A549 (cell line): ENCODE data around the gene KCNN3. TPM values are rescaled to one million over a fixed set of nuclear protein-coding genes. Genes with fewer than 3 reads are reported as not detected.

Experiments
- ATAC-seq, 2 experiments: fragments of 200-7000 bp in 1 of 2; fragments of >200 bp in 1 of 2; cut with Nextera tagmentation in 1 of 2; cut with Tn5 transposase in 1 of 2; 3 replicates each; pipeline versions ENCODE4 v1.8.0 to v1.9.1; 2018 to 2020; ENCODE audit warnings: mild to moderate bottlenecking in 1 of 2, moderate library complexity in 1 of 2
- CTCF ChIA-PET: fragments of 300-600 bp; sonication (Branson Sonifier 250); formaldehyde crosslinking; extraction: SDS; loops from one replicate; lab custom pipeline; 2021; ENCODE audit warnings: antibody characterized with exemption, inconsistent platforms; lab: Yijun Ruan, JAX
- POLR2A ChIA-PET: fragments of 350-600 bp; formaldehyde crosslinking; extraction: SDS; loops from one replicate; lab custom pipeline; 2021; ENCODE audit warnings: antibody characterized with exemption, inconsistent platforms; lab: Yijun Ruan, JAX
- DNase-seq, 2 experiments: peaks; one replicate each; pipeline versions ENCODE4 v3.0.0 to v3.0.0-alpha.2; 2011 to 2016; ENCODE audit warnings: low read depth in 1 of 2, low spot score in 1 of 2
- FAIRE-seq: peaks from 2 replicates; lab custom pipeline; 2011; peaks lifted over from hg19 to GRCh38; lab: Jason Lieb, UNC
- H3K27ac ChIP-seq, 2 experiments: fragments of >200 bp; sonication (Bioruptor Twin); formaldehyde crosslinking; 3 replicates each; pipeline ENCODE4 v1.5.1; 2016 to 2017
- H3K4me1 ChIP-seq: fragments of >200 bp; sonication (Bioruptor Twin); formaldehyde crosslinking; 3 replicates; pipeline ENCODE4 v1.6.1; 2016
- H3K4me2 ChIP-seq: fragments of >200 bp; sonication (Bioruptor Twin); formaldehyde crosslinking; 3 replicates; pipeline ENCODE4 v1.6.1; 2016
- H3K4me3 ChIP-seq: fragments of >200 bp; sonication (Bioruptor Twin); formaldehyde crosslinking; 3 replicates; pipeline ENCODE4 v1.5.1; 2016
- H3K9me3 ChIP-seq: fragments of >200 bp; sonication (Bioruptor Twin); formaldehyde crosslinking; 3 replicates; pipeline ENCODE4 v1.6.1; 2016
- CEBPB ChIP-seq, 2 experiments: fragments of >200 bp in 1 of 2; sonication (Bioruptor Twin) in 1 of 2; formaldehyde crosslinking in 1 of 2; IDR thresholded peaks; 2 replicates each; pipeline ENCODE4 v1.6.1; 2012 to 2016
- CHD4 ChIP-seq: fragments of 200-600 bp; sonication (generic); IDR thresholded peaks from 2 replicates; pipeline ENCODE4 v1.6.1; 2016; ENCODE audit warnings: antibody characterized with exemption, mild to moderate bottlenecking, borderline replicate concordance
- EHMT2 ChIP-seq: fragments of 200-600 bp; sonication (generic); IDR thresholded peaks from 2 replicates; pipeline ENCODE4 v1.6.1; 2016; ENCODE audit warnings: antibody characterized with exemption, low read depth, mild to moderate bottlenecking, moderate library complexity
- EP300 ChIP-seq, 2 experiments: fragments of >200 bp; sonication (Bioruptor Twin); formaldehyde crosslinking; IDR thresholded peaks; 2 replicates in 1 of 2; 3 replicates in 1 of 2; pipeline ENCODE4 v1.6.1; 2016 to 2017
- ESRRA ChIP-seq: fragments of 150-350 bp; IDR thresholded peaks from 2 replicates; pipeline ENCODE4 v1.6.1; 2014; ENCODE audit warnings: mild to moderate bottlenecking, low read length, borderline replicate concordance
- FOSL2 ChIP-seq, 2 experiments: fragments of 450-650 bp in 1 of 2; fragments of >200 bp in 1 of 2; sonication (Bioruptor Twin) in 1 of 2; formaldehyde crosslinking; IDR thresholded peaks; 2 replicates each; pipeline versions ENCODE4 v1.5.0 to v1.6.1; 2016 to 2020; ENCODE audit warnings: mild to moderate bottlenecking in 1 of 2, moderate library complexity in 1 of 2
- HDAC2 ChIP-seq: fragments of 200-600 bp; sonication (generic); IDR thresholded peaks from 2 replicates; pipeline ENCODE4 v1.6.1; 2016
- HEYL ChIP-seq: fragments of 250-450 bp; sonication (Bioruptor Pico); IDR thresholded peaks from 2 replicates; pipeline ENCODE4 v1.8.0; 2021; ENCODE audit warnings: mild to moderate bottlenecking, moderate library complexity
- HOXA7 ChIP-seq: fragments of 250-450 bp; sonication (Bioruptor Pico); IDR thresholded peaks from 2 replicates; pipeline ENCODE4 v1.5.0; 2020; ENCODE audit warnings: mild to moderate bottlenecking, moderate library complexity
- JUNB ChIP-seq: fragments of >200 bp; sonication (Bioruptor Twin); formaldehyde crosslinking; IDR thresholded peaks from 2 replicates; pipeline ENCODE4 v1.6.1; 2016
- MAFK ChIP-seq: fragments of 450-650 bp; IDR thresholded peaks from 2 replicates; pipeline ENCODE4 v1.6.1; 2014; ENCODE audit not compliant: partially characterized antibody
- MYC ChIP-seq: IDR thresholded peaks from 2 replicates; pipeline ENCODE4 v1.6.1; 2012; ENCODE audit warnings: mild to moderate bottlenecking, inconsistent platforms, low read length, improper control_type of control experiment, borderline replicate concordance
- NPAS2 ChIP-seq: fragments of 250-450 bp; sonication (Bioruptor Pico); IDR thresholded peaks from 2 replicates; pipeline ENCODE4 v1.8.0; 2022; ENCODE audit warnings: mild to moderate bottlenecking, moderate library complexity, borderline replicate concordance
- RFX5 ChIP-seq: fragments of 450-650 bp; IDR thresholded peaks from 2 replicates; pipeline ENCODE4 v1.7.1; 2014; ENCODE audit warnings: antibody characterized with exemption, mild to moderate bottlenecking, moderate library complexity
- RNF2 ChIP-seq: fragments of 200-600 bp; sonication (generic); IDR thresholded peaks from 2 replicates; pipeline ENCODE4 v1.6.1; 2016; ENCODE audit warnings: low read depth, mild to moderate bottlenecking, antibody characterized with exemption, moderate library complexity, borderline replicate concordance
- SREBF2 ChIP-seq: fragments of 450-650 bp; IDR thresholded peaks from 2 replicates; pipeline ENCODE4 v1.6.1; 2014; ENCODE audit warnings: mild to moderate bottlenecking, moderate library complexity
- TFCP2L1 ChIP-seq: fragments of 250-450 bp; sonication (Bioruptor Pico); IDR thresholded peaks from 2 replicates; pipeline ENCODE4 v1.5.0; 2021; ENCODE audit warnings: mild to moderate bottlenecking
- TP53 ChIP-seq: fragments of 250-450 bp; sonication (Bioruptor Pico); IDR thresholded peaks from 2 replicates; pipeline ENCODE4 v1.5.0; 2021; ENCODE audit warnings: mild to moderate bottlenecking, moderate library complexity
- ZC3H11A ChIP-seq: fragments of 450-650 bp; IDR thresholded peaks from 2 replicates; pipeline ENCODE4 v1.6.1; 2014; ENCODE audit warnings: antibody characterized with exemption, mild to moderate bottlenecking
- ZSCAN20 ChIP-seq: fragments of 250-450 bp; sonication (Bioruptor Pico); IDR thresholded peaks from 2 replicates; pipeline ENCODE4 v1.8.0; 2022; ENCODE audit warnings: mild to moderate bottlenecking, moderate library complexity
- WGBS: methylation state at CpG from one replicate; pipeline ENCODE4 v1.1.6; 2017; ENCODE audit errors: missing lambda C conversion rate; 5-methylcytosine and 5-hydroxymethylcytosine counted together
- polyA plus RNA-seq, 4 experiments: library from polyadenylated mRNA; depleted of rRNA in 3 of 4; stranded (reverse); fragments of >200 nt; fragmentation: RNase III in 1 of 4; extraction: RNeasy Plus Mini Kit Qiagen cat#74134 plus additional on column Dnase treatment in 1 of 4; gene quantifications; 2 replicates in 3 of 4; 3 replicates in 1 of 4; pipeline ENCODE4 v1.2.3, GENCODE V29; 2011 to 2017
- TF ChIP-seq, protein P1 (sequence below): fragments of >200 bp; sonication (Bioruptor Twin); formaldehyde crosslinking; IDR thresholded peaks from 2 replicates; pipeline ENCODE4 v1.6.1; 2016
- TF ChIP-seq, protein P2 (sequence below): fragments of >200 bp; sonication (Bioruptor Twin); formaldehyde crosslinking; IDR thresholded peaks from 3 replicates; pipeline ENCODE4 v1.5.1; 2016
- TF ChIP-seq, protein P3 (sequence below): fragments of >200 bp; sonication (Bioruptor Twin); formaldehyde crosslinking; IDR thresholded peaks from 3 replicates; pipeline ENCODE4 v1.6.1; 2016
- TF ChIP-seq, protein P4 (sequence below): IDR thresholded peaks from 2 replicates; pipeline ENCODE4 v1.6.1; 2012
- TF ChIP-seq, protein P5 (sequence below): IDR thresholded peaks from 2 replicates; pipeline ENCODE4 v1.6.1; 2012
- TF ChIP-seq, protein P6 (sequence below): fragments of 250-450 bp; sonication (Bioruptor Pico); IDR thresholded peaks from 2 replicates; pipeline ENCODE4 v1.5.0; 2020; ENCODE audit warnings: low read depth, mild to moderate bottlenecking, moderate library complexity
- TF ChIP-seq, protein P7 (sequence below): fragments of 200-600 bp; sonication (generic); IDR thresholded peaks from 2 replicates; pipeline ENCODE4 v1.6.1; 2016; ENCODE audit warnings: antibody characterized with exemption, mild to moderate bottlenecking, moderate library complexity

KCNN3 gene
- polyA plus RNA-seq, 2 of the 4 experiments (the other 2 are of a cell fraction), result 0.01 to 0.03 TPM

DNA sequence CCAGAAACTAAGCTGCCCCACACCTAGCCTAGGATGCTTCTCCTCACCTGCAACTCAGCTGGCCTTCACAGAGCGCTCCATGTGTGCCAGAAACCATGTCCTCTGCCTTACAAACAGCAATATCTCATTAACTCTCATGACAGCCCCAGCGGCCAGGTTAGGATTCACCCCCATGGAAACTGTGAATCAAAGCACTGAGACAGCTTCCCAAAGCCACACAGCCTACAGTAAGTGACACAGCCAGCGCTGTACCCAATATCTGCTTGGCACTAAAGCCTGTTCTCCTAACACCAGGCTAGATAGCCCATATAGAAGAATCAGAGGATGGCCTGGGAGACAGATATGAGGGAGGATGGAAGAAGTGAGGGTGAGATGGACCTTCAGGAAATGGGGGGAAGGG lies 13.5 kb downstream of the KCNN3 start:
- POLR2A ChIA-PET, result no interaction called here
- TF ChIP-seq MAFK (no peak), NPAS2 (no peak), RNF2 (no peak), ESRRA (no peak), ZSCAN20 (CRISPR knock-in tag) (no peak), HDAC2 (no peak), HEYL (CRISPR knock-in tag) (no peak), RFX5 (no peak), TP53 (CRISPR knock-in tag) (no peak)
- TF ChIP-seq, protein P1, sequence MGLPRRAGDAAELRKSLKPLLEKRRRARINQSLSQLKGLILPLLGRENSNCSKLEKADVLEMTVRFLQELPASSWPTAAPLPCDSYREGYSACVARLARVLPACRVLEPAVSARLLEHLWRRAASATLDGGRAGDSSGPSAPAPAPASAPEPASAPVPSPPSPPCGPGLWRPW, result no peak
- no peak for DNase-seq

DNA sequence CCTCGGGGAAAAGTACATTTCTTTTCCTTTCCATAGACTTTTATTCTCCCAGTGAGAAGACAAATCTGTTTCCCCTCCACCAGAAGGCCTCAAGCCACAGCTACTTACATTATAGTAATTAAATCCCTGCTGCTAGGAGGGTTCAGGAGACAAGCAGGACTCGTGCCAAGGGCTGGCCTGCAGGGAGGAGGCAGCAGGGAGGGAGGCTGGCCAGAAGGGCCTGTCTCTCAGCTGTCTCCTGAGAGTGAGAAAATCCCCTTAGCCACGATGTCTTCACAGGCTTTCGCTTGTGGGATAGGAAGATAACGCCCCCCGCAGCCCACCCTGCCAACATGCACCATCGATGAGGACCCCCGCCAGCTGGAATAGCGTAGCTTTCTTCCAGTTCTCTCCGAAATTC lies 14.0 kb downstream of the KCNN3 start:
- no peaks in the 10 kb centered on the region for H3K4me1 ChIP-seq
- H3K9me3 ChIP-seq, result no peaks in the 10 kb centered on the region
- no peak overlapping the region for H3K27ac ChIP-seq
- no peak for TF ChIP-seq CHD4
- TF ChIP-seq, protein P2, sequence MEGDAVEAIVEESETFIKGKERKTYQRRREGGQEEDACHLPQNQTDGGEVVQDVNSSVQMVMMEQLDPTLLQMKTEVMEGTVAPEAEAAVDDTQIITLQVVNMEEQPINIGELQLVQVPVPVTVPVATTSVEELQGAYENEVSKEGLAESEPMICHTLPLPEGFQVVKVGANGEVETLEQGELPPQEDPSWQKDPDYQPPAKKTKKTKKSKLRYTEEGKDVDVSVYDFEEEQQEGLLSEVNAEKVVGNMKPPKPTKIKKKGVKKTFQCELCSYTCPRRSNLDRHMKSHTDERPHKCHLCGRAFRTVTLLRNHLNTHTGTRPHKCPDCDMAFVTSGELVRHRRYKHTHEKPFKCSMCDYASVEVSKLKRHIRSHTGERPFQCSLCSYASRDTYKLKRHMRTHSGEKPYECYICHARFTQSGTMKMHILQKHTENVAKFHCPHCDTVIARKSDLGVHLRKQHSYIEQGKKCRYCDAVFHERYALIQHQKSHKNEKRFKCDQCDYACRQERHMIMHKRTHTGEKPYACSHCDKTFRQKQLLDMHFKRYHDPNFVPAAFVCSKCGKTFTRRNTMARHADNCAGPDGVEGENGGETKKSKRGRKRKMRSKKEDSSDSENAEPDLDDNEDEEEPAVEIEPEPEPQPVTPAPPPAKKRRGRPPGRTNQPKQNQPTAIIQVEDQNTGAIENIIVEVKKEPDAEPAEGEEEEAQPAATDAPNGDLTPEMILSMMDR, result no peak
- no peak for TF ChIP-seq NPAS2
- no peak for TF ChIP-seq ZC3H11A
- TF ChIP-seq, protein P3, sequence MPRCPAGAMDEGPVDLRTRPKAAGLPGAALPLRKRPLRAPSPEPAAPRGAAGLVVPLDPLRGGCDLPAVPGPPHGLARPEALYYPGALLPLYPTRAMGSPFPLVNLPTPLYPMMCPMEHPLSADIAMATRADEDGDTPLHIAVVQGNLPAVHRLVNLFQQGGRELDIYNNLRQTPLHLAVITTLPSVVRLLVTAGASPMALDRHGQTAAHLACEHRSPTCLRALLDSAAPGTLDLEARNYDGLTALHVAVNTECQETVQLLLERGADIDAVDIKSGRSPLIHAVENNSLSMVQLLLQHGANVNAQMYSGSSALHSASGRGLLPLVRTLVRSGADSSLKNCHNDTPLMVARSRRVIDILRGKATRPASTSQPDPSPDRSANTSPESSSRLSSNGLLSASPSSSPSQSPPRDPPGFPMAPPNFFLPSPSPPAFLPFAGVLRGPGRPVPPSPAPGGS, result no peak
- TF ChIP-seq, protein P4, sequence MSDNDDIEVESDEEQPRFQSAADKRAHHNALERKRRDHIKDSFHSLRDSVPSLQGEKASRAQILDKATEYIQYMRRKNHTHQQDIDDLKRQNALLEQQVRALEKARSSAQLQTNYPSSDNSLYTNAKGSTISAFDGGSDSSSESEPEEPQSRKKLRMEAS, result no peak
- no peak for TF ChIP-seq EHMT2
- no peak for TF ChIP-seq EP300 (IDR thresholded peaks at IDR 0.05)
- TF ChIP-seq FOSL2 (IDR thresholded peaks at IDR 0.05), result no peak
- TF ChIP-seq FOSL2 (CRISPR knock-in tag; IDR thresholded peaks at IDR 0.05), result no peak
- TF ChIP-seq, protein P5, sequence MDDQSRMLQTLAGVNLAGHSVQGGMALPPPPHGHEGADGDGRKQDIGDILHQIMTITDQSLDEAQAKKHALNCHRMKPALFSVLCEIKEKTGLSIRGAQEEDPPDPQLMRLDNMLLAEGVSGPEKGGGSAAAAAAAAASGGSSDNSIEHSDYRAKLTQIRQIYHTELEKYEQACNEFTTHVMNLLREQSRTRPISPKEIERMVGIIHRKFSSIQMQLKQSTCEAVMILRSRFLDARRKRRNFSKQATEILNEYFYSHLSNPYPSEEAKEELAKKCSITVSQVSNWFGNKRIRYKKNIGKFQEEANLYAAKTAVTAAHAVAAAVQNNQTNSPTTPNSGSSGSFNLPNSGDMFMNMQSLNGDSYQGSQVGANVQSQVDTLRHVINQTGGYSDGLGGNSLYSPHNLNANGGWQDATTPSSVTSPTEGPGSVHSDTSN, result no peak
- TF ChIP-seq HOXA7 (CRISPR knock-in tag), result no peak
- TF ChIP-seq, protein P6, sequence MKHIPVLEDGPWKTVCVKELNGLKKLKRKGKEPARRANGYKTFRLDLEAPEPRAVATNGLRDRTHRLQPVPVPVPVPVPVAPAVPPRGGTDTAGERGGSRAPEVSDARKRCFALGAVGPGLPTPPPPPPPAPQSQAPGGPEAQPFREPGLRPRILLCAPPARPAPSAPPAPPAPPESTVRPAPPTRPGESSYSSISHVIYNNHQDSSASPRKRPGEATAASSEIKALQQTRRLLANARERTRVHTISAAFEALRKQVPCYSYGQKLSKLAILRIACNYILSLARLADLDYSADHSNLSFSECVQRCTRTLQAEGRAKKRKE, result no peak
- TF ChIP-seq, protein P7, sequence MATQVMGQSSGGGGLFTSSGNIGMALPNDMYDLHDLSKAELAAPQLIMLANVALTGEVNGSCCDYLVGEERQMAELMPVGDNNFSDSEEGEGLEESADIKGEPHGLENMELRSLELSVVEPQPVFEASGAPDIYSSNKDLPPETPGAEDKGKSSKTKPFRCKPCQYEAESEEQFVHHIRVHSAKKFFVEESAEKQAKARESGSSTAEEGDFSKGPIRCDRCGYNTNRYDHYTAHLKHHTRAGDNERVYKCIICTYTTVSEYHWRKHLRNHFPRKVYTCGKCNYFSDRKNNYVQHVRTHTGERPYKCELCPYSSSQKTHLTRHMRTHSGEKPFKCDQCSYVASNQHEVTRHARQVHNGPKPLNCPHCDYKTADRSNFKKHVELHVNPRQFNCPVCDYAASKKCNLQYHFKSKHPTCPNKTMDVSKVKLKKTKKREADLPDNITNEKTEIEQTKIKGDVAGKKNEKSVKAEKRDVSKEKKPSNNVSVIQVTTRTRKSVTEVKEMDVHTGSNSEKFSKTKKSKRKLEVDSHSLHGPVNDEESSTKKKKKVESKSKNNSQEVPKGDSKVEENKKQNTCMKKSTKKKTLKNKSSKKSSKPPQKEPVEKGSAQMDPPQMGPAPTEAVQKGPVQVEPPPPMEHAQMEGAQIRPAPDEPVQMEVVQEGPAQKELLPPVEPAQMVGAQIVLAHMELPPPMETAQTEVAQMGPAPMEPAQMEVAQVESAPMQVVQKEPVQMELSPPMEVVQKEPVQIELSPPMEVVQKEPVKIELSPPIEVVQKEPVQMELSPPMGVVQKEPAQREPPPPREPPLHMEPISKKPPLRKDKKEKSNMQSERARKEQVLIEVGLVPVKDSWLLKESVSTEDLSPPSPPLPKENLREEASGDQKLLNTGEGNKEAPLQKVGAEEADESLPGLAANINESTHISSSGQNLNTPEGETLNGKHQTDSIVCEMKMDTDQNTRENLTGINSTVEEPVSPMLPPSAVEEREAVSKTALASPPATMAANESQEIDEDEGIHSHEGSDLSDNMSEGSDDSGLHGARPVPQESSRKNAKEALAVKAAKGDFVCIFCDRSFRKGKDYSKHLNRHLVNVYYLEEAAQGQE, result no peak
- no peak for TF ChIP-seq SREBF2
- TF ChIP-seq MYC, result no peak
- no peak for TF ChIP-seq ESRRA
- no peak for TF ChIP-seq CEBPB (IDR thresholded peaks at IDR 0.05)
- TF ChIP-seq TFCP2L1, result no peak
- no peak for TF ChIP-seq JUNB
- ChIA-PET POLR2A (no interaction called here), CTCF (interaction anchor here (1.0 to 2.0 kb wide), 2 partner anchors 23 to 95 kb away, joined by 3 to 8 read pairs; no protein-coding TSS in a partner anchor)
- 61% methylated on average over 10 of the region's 10 CpGs for WGBS
- H3K4me3 ChIP-seq, result no peak overlapping the region
- no peak for FAIRE-seq
- ATAC-seq, result no peak
- H3K4me2 ChIP-seq, result no peak overlapping the region
- no peak for DNase-seq

More for the DNA sequence above, 13.5 kb downstream of the KCNN3 start:
- WGBS, result 61% methylated on average over 3 of the region's 3 CpGs
- Histone ChIP-seq H3K4me2 (no peak overlapping the region), H3K27ac (no peak overlapping the region), H3K9me3 (no peaks in the 10 kb centered on the region), H3K4me3 (no peak overlapping the region), H3K4me1 (no peaks in the 10 kb centered on the region)
- FAIRE-seq (no peak), ATAC-seq (no peak; a peak in 1 of 6 replicates)
- CTCF ChIA-PET, result interaction anchor here (1.0 to 2.0 kb wide), 2 partner anchors 23 to 96 kb away, joined by 3 to 8 read pairs; no protein-coding TSS in a partner anchor
